ENCODE data around the gene SLX4. TPM values are rescaled to one million over a fixed set of nuclear protein-coding genes. Genes with fewer than 3 reads are reported as not detected.

The SLX4 gene
- total RNA-seq, 2 experiments from 2014 or later = 14.3 to 14.9 TPM

GRCh38 chr16:3602320-3602653 is 9.1 kb downstream of the SLX4 start:
- DNase-seq = no peak
- peaks cover 58% of the 10 kb centered on the region for H3K36me3 Mint-ChIP-seq (ENCODE audit: low read depth)
- no peak overlapping the region for H3K4me3 Mint-ChIP-seq
- no peaks in the 10 kb centered on the region for H3K9me3 Mint-ChIP-seq
- H3K27me3 Mint-ChIP-seq = no peaks in the 10 kb centered on the region
- CTCF ChIA-PET = no interaction called here
- POLR2A ChIA-PET = interaction anchor here (0.6 kb wide), 1 partner anchor 263 kb away, joined by 3 read pairs; no protein-coding TSS in a partner anchor
- no peak overlapping the region for H3K27ac Mint-ChIP-seq
- H3K4me1 Mint-ChIP-seq = no peaks in the 10 kb centered on the region

GRCh38 chr16:3601614-3602319 is 9.6 kb downstream of the SLX4 start:
- H3K4me1 Mint-ChIP-seq = no peaks in the 10 kb centered on the region
- H3K4me3 Mint-ChIP-seq = no peak overlapping the region
- no peak for DNase-seq
- H3K36me3 Mint-ChIP-seq (ENCODE audit: low read depth) = peaks cover 59% of the 10 kb centered on the region
- H3K27me3 Mint-ChIP-seq = no peaks in the 10 kb centered on the region
- POLR2A ChIA-PET = interaction anchor here (0.6 kb wide), 1 partner anchor 263 kb away, joined by 3 read pairs; no protein-coding TSS in a partner anchor
- H3K9me3 Mint-ChIP-seq = no peaks in the 10 kb centered on the region
- CTCF ChIA-PET = no interaction called here
- no peak overlapping the region for H3K27ac Mint-ChIP-seq

GRCh38 chr16:3599922-3600321 is 11.5 kb downstream of the SLX4 start:
- Mint-ChIP-seq H3K4me3 (no peak overlapping the region), H3K36me3 (ENCODE audit: low read depth) (peaks cover 56% of the 10 kb centered on the region), H3K4me1 (no peaks in the 10 kb centered on the region), H3K27ac (no peak overlapping the region), H3K9me3 (no peaks in the 10 kb centered on the region), H3K27me3 (no peaks in the 10 kb centered on the region)
- no peak for DNase-seq
- ChIA-PET CTCF (no interaction called here), POLR2A (interaction anchor here (1.5 kb wide), 1 partner anchor 13 kb away, joined by 5 read pairs; no protein-coding TSS in a partner anchor)

GRCh38 chr16:3599121-3599520 is 12.3 kb downstream of the SLX4 start:
- ChIA-PET CTCF (no interaction called here), POLR2A (interaction anchor here (1.5 kb wide), 1 partner anchor 13 kb away, joined by 5 read pairs; no protein-coding TSS in a partner anchor)
- no peaks in the 10 kb centered on the region for H3K9me3 Mint-ChIP-seq
- no peaks in the 10 kb centered on the region for H3K4me1 Mint-ChIP-seq
- no peaks in the 10 kb centered on the region for H3K27me3 Mint-ChIP-seq
- DNase-seq = no peak
- H3K4me3 Mint-ChIP-seq = no peak overlapping the region
- peaks cover 53% of the 10 kb centered on the region for H3K36me3 Mint-ChIP-seq (ENCODE audit: low read depth)
- H3K27ac Mint-ChIP-seq = no peak overlapping the region

GRCh38 chr16:3598236-3598635 is 13.2 kb downstream of the SLX4 start:
- H3K27ac Mint-ChIP-seq = no peak overlapping the region
- no peaks in the 10 kb centered on the region for H3K27me3 Mint-ChIP-seq
- ChIA-PET CTCF (no interaction called here), POLR2A (interaction anchor here (1.5 kb wide), 1 partner anchor 12 kb away, joined by 5 read pairs; no protein-coding TSS in a partner anchor)
- H3K9me3 Mint-ChIP-seq = no peaks in the 10 kb centered on the region
- DNase-seq = no peak
- H3K4me3 Mint-ChIP-seq = no peak overlapping the region
- H3K4me1 Mint-ChIP-seq = no peaks in the 10 kb centered on the region
- peaks cover 47% of the 10 kb centered on the region for H3K36me3 Mint-ChIP-seq (ENCODE audit: low read depth)

DNA sequence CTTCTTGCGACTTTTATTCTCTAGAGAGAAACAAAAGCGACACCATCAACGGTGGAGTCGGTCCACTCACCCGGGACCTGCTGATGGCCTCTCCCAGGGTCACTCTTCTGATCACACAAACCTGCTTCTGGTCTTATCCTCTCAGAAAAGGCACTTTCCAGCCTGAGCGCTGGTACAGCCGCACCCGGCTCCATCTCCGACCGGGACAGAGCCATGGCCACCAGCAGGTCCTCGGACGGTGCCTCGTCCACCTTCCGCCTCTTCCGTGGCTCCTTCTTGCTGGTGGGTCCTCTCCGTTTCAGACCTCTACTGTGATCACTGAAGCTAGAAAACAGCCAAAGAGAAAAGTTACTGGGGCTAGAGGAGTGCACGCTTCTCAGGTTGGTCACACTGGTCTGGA is 13.7 kb downstream of the SLX4 start:
- H3K36me3 Mint-ChIP-seq (ENCODE audit: low read depth) = peaks cover 43% of the 10 kb centered on the region
- no peak overlapping the region for H3K4me3 Mint-ChIP-seq
- no peak for DNase-seq
- H3K9me3 Mint-ChIP-seq = no peaks in the 10 kb centered on the region
- no peaks in the 10 kb centered on the region for H3K4me1 Mint-ChIP-seq
- POLR2A ChIA-PET = no interaction called here
- H3K27ac Mint-ChIP-seq = no peak overlapping the region
- H3K27me3 Mint-ChIP-seq = no peaks in the 10 kb centered on the region
- CTCF ChIA-PET = no interaction called here

DNA sequence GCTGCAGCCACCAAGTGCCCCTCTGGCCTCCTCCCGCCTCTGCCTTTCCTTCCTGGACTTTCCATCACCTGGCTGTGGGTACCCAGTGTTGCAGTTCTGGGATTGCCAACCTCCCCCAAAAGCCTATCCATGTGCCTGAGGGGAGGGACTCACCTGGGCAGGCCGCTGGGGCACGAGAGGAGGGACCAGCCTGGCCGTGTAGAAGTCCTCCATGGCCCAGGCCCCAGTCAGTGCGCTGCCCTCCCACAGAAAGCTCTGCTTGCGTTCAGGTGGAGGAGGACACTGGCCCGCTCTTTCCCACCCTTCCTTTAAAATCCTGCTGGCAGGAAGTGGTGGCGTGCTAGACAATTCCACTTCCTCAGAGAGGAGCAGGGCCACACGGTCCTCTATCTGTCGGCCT is 14.2 kb downstream of the SLX4 start:
- no peak for DNase-seq
- POLR2A ChIA-PET = no interaction called here
- Mint-ChIP-seq H3K4me3 (no peak overlapping the region), H3K27me3 (no peaks in the 10 kb centered on the region), H3K9me3 (no peaks in the 10 kb centered on the region), H3K27ac (no peak overlapping the region), H3K4me1 (no peaks in the 10 kb centered on the region), H3K36me3 (ENCODE audit: low read depth) (peaks cover 42% of the 10 kb centered on the region)
- CTCF ChIA-PET = no interaction called here

- CTCF ChIA-PET = no interaction called here
- H3K4me1 Mint-ChIP-seq = peaks cover under 1% of the 10 kb centered on the region
- no peaks in the 10 kb centered on the region for H3K27me3 Mint-ChIP-seq
- no peak for DNase-seq
- no peaks in the 10 kb centered on the region for H3K9me3 Mint-ChIP-seq
- H3K27ac Mint-ChIP-seq = no peak overlapping the region
- H3K4me3 Mint-ChIP-seq = no peak overlapping the region
- H3K36me3 Mint-ChIP-seq (ENCODE audit: low read depth) = peaks cover 34% of the 10 kb centered on the region
- POLR2A ChIA-PET = no interaction called here
Observed at GRCh38 chr16:3596101-3596861, 15.1 kb downstream of the SLX4 start.

- H3K4me3 Mint-ChIP-seq = no peak overlapping the region
- H3K27ac Mint-ChIP-seq = no peak overlapping the region
- H3K9me3 Mint-ChIP-seq = no peaks in the 10 kb centered on the region
- POLR2A ChIA-PET = no interaction called here
- no peaks in the 10 kb centered on the region for H3K27me3 Mint-ChIP-seq
- no peak for DNase-seq
- CTCF ChIA-PET = no interaction called here
- H3K36me3 Mint-ChIP-seq (ENCODE audit: low read depth) = peaks cover 34% of the 10 kb centered on the region
- H3K4me1 Mint-ChIP-seq = peaks cover 3% of the 10 kb centered on the region
Observed at GRCh38 chr16:3595521-3596021, 15.8 kb downstream of the SLX4 start.

- CTCF ChIA-PET = no interaction called here
- no peaks in the 10 kb centered on the region for H3K27me3 Mint-ChIP-seq
- no peak for DNase-seq
- H3K27ac Mint-ChIP-seq = no peak overlapping the region
- H3K4me1 Mint-ChIP-seq = peaks cover 3% of the 10 kb centered on the region
- no peak overlapping the region for H3K4me3 Mint-ChIP-seq
- H3K36me3 Mint-ChIP-seq (ENCODE audit: low read depth) = peaks cover 35% of the 10 kb centered on the region
- H3K9me3 Mint-ChIP-seq = no peaks in the 10 kb centered on the region
- POLR2A ChIA-PET = no interaction called here
Observed at GRCh38 chr16:3595110-3595486, 16.3 kb downstream of the SLX4 start.

- no peak for DNase-seq
- H3K4me3 Mint-ChIP-seq = no peak overlapping the region
- H3K4me1 Mint-ChIP-seq = peaks cover 3% of the 10 kb centered on the region
- H3K9me3 Mint-ChIP-seq = no peaks in the 10 kb centered on the region
- no peak overlapping the region for H3K27ac Mint-ChIP-seq
- no peaks in the 10 kb centered on the region for H3K27me3 Mint-ChIP-seq
- H3K36me3 Mint-ChIP-seq (ENCODE audit: low read depth) = peaks cover 32% of the 10 kb centered on the region
- ChIA-PET CTCF (no interaction called here), POLR2A (interaction anchor here (0.6 kb wide), 1 partner anchor 10 kb away, joined by 3 read pairs; no protein-coding TSS in a partner anchor)
Observed at GRCh38 chr16:3594316-3595109, 16.9 kb downstream of the SLX4 start.

- H3K36me3 Mint-ChIP-seq (ENCODE audit: low read depth) = peaks cover 31% of the 10 kb centered on the region
- H3K4me1 Mint-ChIP-seq = peaks cover 3% of the 10 kb centered on the region
- no peak overlapping the region for H3K4me3 Mint-ChIP-seq
- no peaks in the 10 kb centered on the region for H3K27me3 Mint-ChIP-seq
- no peak overlapping the region for H3K27ac Mint-ChIP-seq
- DNase-seq = no peak
- no peaks in the 10 kb centered on the region for H3K9me3 Mint-ChIP-seq
- CTCF ChIA-PET = no interaction called here
- POLR2A ChIA-PET = no interaction called here
Observed at GRCh38 chr16:3592559-3592958, 18.8 kb downstream of the SLX4 start.

- ChIA-PET POLR2A (no interaction called here), CTCF (no interaction called here)
- Mint-ChIP-seq H3K4me1 (peaks cover 3% of the 10 kb centered on the region), H3K27me3 (no peaks in the 10 kb centered on the region), H3K27ac (no peak overlapping the region), H3K9me3 (no peaks in the 10 kb centered on the region), H3K36me3 (ENCODE audit: low read depth) (peaks cover 27% of the 10 kb centered on the region), H3K4me3 (no peak overlapping the region)
- no peak for DNase-seq
Observed at GRCh38 chr16:3591991-3592390, 19.4 kb downstream of the SLX4 start.
